Measurements from ENCODE around the gene ZNF407. TPM values are rescaled to one million over a fixed set of nuclear protein-coding genes. Genes with fewer than 3 reads are reported as not detected.

Gene ZNF407
- total and polyA plus RNA-seq, 2 of the 13 experiments (the other 11 are each of a cell fraction or from before 2014, with no cell fraction given): 2.3 to 8.7 TPM

DNA sequence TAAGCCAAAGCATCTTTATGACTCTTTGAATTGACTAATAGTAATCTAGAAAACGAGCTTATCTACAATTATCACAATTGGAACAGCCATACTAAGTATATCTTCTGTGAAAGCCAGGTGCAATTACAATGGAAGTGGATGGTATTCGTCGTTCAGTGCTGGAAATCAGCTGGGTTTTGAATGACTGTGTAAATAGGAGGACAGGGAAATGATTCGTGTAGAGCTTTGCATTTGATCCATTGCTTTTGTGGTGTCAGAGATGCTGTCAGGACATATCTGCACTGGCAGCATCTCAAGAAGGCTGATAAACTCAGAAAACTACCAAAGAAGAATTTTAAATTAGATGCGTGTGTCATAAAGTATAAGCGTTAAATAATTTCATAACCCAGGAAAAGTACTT lies 187.1 kb downstream of the ZNF407 start:
- ChIA-PET CTCF (ENCODE audit: low intra/inter-chr PET ratio, low total read pairs) (no interaction called here), POLR2A (no interaction called here)
- H3K4me3 ChIP-seq (replicated peaks in 1 of 3; ENCODE audit: insufficient read depth in 1 of 3, low read depth in 2 of 3, low read length in 3 of 3): no peak overlapping the region
- no peak overlapping the region for H3K4me2 ChIP-seq (ENCODE audit: low read depth, low read length)
- DNase-seq (ENCODE audit: low spot score): no peak
- H3K36me3 ChIP-seq (replicated peaks in 1 of 2; ENCODE audit: control insufficient read depth in 1 of 2, insufficient read depth in 2 of 2, low read length in 2 of 2): no peaks in the 10 kb centered on the region; a peak in 1 of 5 replicates
- H3K27me3 ChIP-seq (ENCODE audit: control insufficient read depth in 1 of 2, insufficient read depth in 2 of 2, low read length in 2 of 2): no peaks in the 10 kb centered on the region
- no peaks in the 10 kb centered on the region for H3K9me3 ChIP-seq (ENCODE audit: low read length)
- FAIRE-seq: no peak
- no peak overlapping the region for H2AFZ ChIP-seq (ENCODE audit: low read length)
- H3K9ac ChIP-seq (ENCODE audit: insufficient read depth, low read depth, low read length): no peak overlapping the region
- WGBS (ENCODE audit: low lambda C conversion rate): 95% methylated on average over 6 of the region's 6 CpGs
- H3K4me1 ChIP-seq (ENCODE audit: insufficient read depth, low read length): no peaks in the 10 kb centered on the region
- no peaks in the 10 kb centered on the region for H4K20me1 ChIP-seq (ENCODE audit: insufficient read depth, low read length)
- intact Hi-C loops (cut with micrococcal nuclease; ENCODE audit: unreplicated experiment): no loop called here
- in situ Hi-C loops (cut with HindIII; ENCODE audit: extremely low pct_ligation_motif_present, low pct_unique_long_range_greater_than_20kb): no loop called here
- no peak for ATAC-seq
- H3K79me2 ChIP-seq (ENCODE audit: insufficient read depth, low read length): no peaks in the 10 kb centered on the region
- no peak overlapping the region for H3K27ac ChIP-seq (ENCODE audit: extremely low read length, insufficient read depth, low read length)
- no TSS peak for BruUV-seq (replicated peaks)
- no peak for TF ChIP-seq ZNF317 (CRISPR knock-in tag; IDR thresholded peaks at IDR 0.05)
- no peak for TF ChIP-seq NR3C1 (CRISPR knock-in tag; IDR thresholded peaks at IDR 0.05)
- no peak for TF ChIP-seq ZNF180 (CRISPR knock-in tag; IDR thresholded peaks at IDR 0.05; ENCODE audit: borderline replicate concordance, low read depth)
- TF ChIP-seq, protein P1, sequence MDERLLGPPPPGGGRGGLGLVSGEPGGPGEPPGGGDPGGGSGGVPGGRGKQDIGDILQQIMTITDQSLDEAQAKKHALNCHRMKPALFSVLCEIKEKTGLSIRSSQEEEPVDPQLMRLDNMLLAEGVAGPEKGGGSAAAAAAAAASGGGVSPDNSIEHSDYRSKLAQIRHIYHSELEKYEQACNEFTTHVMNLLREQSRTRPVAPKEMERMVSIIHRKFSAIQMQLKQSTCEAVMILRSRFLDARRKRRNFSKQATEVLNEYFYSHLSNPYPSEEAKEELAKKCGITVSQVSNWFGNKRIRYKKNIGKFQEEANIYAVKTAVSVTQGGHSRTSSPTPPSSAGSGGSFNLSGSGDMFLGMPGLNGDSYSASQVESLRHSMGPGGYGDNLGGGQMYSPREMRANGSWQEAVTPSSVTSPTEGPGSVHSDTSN (CRISPR knock-in tag; IDR thresholded peaks at IDR 0.05): no peak
- TF ChIP-seq ELF3 (CRISPR knock-in tag; IDR thresholded peaks at IDR 0.05): no peak
- TF ChIP-seq ZNF597 (CRISPR knock-in tag; IDR thresholded peaks at IDR 0.05): no peak
- TF ChIP-seq ZBTB7B (CRISPR knock-in tag; IDR thresholded peaks at IDR 0.05): no peak
- TF ChIP-seq SP5 (CRISPR knock-in tag; IDR thresholded peaks at IDR 0.05; ENCODE audit: borderline replicate concordance, low read depth): no peak
- no peak for TF ChIP-seq REPIN1 (CRISPR knock-in tag; IDR thresholded peaks at IDR 0.05; ENCODE audit: borderline replicate concordance, low read depth)
- TF ChIP-seq, protein P2, sequence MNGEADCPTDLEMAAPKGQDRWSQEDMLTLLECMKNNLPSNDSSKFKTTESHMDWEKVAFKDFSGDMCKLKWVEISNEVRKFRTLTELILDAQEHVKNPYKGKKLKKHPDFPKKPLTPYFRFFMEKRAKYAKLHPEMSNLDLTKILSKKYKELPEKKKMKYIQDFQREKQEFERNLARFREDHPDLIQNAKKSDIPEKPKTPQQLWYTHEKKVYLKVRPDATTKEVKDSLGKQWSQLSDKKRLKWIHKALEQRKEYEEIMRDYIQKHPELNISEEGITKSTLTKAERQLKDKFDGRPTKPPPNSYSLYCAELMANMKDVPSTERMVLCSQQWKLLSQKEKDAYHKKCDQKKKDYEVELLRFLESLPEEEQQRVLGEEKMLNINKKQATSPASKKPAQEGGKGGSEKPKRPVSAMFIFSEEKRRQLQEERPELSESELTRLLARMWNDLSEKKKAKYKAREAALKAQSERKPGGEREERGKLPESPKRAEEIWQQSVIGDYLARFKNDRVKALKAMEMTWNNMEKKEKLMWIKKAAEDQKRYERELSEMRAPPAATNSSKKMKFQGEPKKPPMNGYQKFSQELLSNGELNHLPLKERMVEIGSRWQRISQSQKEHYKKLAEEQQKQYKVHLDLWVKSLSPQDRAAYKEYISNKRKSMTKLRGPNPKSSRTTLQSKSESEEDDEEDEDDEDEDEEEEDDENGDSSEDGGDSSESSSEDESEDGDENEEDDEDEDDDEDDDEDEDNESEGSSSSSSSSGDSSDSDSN (CRISPR knock-in tag; IDR thresholded peaks at IDR 0.05): no peak
- TF ChIP-seq, protein P3, sequence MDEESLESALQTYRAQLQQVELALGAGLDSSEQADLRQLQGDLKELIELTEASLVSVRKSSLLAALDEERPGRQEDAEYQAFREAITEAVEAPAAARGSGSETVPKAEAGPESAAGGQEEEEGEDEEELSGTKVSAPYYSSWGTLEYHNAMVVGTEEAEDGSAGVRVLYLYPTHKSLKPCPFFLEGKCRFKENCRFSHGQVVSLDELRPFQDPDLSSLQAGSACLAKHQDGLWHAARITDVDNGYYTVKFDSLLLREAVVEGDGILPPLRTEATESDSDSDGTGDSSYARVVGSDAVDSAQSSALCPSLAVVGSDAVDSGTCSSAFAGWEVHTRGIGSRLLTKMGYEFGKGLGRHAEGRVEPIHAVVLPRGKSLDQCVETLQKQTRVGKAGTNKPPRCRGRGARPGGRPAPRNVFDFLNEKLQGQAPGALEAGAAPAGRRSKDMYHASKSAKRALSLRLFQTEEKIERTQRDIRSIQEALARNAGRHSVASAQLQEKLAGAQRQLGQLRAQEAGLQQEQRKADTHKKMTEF (CRISPR knock-in tag; IDR thresholded peaks at IDR 0.05): no peak
- TF ChIP-seq ZNF20 (CRISPR knock-in tag; IDR thresholded peaks at IDR 0.05): no peak
- no peak for TF ChIP-seq FOXJ3 (CRISPR knock-in tag; IDR thresholded peaks at IDR 0.05; ENCODE audit: borderline replicate concordance)
- TF ChIP-seq PITX1 (CRISPR knock-in tag; IDR thresholded peaks at IDR 0.05): no peak
